HL-60 (cell line): ENCODE data around the gene SPTSSA.

ENCODE experiments used
- DNase-seq, 2 experiments: peaks; one replicate each; pipeline ENCODE4 v3.0.0-alpha.2; 2010 to 2020; ENCODE audit warnings: low read depth in 1 of 2, low spot score in 1 of 2
- H3K27ac ChIP-seq: fragments of 250-450 bp; sonication (Bioruptor Pico); replicated peaks from 2 replicates; pipeline ENCODE4 v1.5.1; 2020; ENCODE audit warnings: mild to moderate bottlenecking, moderate library complexity
- H3K27me3 ChIP-seq: fragments of 250-450 bp; sonication (Bioruptor Pico); 2 replicates; pipeline ENCODE4 v1.5.1; 2021; ENCODE audit warnings: mild to moderate bottlenecking, moderate library complexity; ENCODE audit not compliant: insufficient read depth, poor library complexity, severe bottlenecking
- H3K4me3 ChIP-seq: replicated peaks from 2 replicates; pipeline ENCODE4 v1.5.1; 2011; ENCODE audit warnings: mild to moderate bottlenecking, control low read depth, low read length; ENCODE audit not compliant: insufficient read depth
- CTCF ChIP-seq: IDR thresholded peaks from one replicate; pipeline ENCODE4 v1.5.1; 2011; ENCODE audit warnings: low read length, control low read depth, inconsistent platforms; ENCODE audit not compliant: insufficient read depth
- GABPA ChIP-seq: IDR thresholded peaks from 2 replicates; pipeline ENCODE4 v1.6.1; 2012; ENCODE audit warnings: low read depth
- POLR2AphosphoS5 ChIP-seq: IDR thresholded peaks from 2 replicates; pipeline ENCODE4 v1.6.1; 2012; ENCODE audit warnings: low read depth
- SPI1 ChIP-seq: IDR thresholded peaks from 2 replicates; pipeline ENCODE4 v1.6.1; 2012; ENCODE audit warnings: low read depth, mild to moderate bottlenecking, borderline replicate concordance
- TF ChIP-seq, protein P1 (sequence below): IDR thresholded peaks from 2 replicates; pipeline ENCODE4 v1.6.1; 2012; ENCODE audit warnings: low read depth; ENCODE audit not compliant: insufficient replicate concordance

Gene SPTSSA

GRCh38 chr14:34475163-34475562 is 13.1 kb upstream of the SPTSSA start:
- no peak for TF ChIP-seq CTCF
- no peak for TF ChIP-seq GABPA
- no peak for TF ChIP-seq SPI1
- TF ChIP-seq POLR2AphosphoS5, result no peak
- TF ChIP-seq, protein P1, sequence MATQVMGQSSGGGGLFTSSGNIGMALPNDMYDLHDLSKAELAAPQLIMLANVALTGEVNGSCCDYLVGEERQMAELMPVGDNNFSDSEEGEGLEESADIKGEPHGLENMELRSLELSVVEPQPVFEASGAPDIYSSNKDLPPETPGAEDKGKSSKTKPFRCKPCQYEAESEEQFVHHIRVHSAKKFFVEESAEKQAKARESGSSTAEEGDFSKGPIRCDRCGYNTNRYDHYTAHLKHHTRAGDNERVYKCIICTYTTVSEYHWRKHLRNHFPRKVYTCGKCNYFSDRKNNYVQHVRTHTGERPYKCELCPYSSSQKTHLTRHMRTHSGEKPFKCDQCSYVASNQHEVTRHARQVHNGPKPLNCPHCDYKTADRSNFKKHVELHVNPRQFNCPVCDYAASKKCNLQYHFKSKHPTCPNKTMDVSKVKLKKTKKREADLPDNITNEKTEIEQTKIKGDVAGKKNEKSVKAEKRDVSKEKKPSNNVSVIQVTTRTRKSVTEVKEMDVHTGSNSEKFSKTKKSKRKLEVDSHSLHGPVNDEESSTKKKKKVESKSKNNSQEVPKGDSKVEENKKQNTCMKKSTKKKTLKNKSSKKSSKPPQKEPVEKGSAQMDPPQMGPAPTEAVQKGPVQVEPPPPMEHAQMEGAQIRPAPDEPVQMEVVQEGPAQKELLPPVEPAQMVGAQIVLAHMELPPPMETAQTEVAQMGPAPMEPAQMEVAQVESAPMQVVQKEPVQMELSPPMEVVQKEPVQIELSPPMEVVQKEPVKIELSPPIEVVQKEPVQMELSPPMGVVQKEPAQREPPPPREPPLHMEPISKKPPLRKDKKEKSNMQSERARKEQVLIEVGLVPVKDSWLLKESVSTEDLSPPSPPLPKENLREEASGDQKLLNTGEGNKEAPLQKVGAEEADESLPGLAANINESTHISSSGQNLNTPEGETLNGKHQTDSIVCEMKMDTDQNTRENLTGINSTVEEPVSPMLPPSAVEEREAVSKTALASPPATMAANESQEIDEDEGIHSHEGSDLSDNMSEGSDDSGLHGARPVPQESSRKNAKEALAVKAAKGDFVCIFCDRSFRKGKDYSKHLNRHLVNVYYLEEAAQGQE, result no peak

GRCh38 chr14:34474187-34474679 is 12.2 kb upstream of the SPTSSA start:
- no peak for TF ChIP-seq SPI1
- no peak for TF ChIP-seq POLR2AphosphoS5
- TF ChIP-seq, protein P1, result no peak
- no peak for TF ChIP-seq GABPA
- no peak for TF ChIP-seq CTCF
- no peak for DNase-seq
- H3K27ac ChIP-seq, result no peak overlapping the region
- H3K27me3 ChIP-seq, result no peaks in the 10 kb centered on the region
- no peak overlapping the region for H3K4me3 ChIP-seq

More at GRCh38 chr14:34475163-34475562, 13.1 kb upstream of the SPTSSA start:
- Histone ChIP-seq H3K4me3 (no peak overlapping the region), H3K27ac (no peak overlapping the region), H3K27me3 (no peaks in the 10 kb centered on the region)
- DNase-seq, result no peak

GRCh38 chr14:34472706-34473279 is 10.8 kb upstream of the SPTSSA start:
- Histone ChIP-seq H3K27ac (no peak overlapping the region), H3K4me3 (no peak overlapping the region), H3K27me3 (no peaks in the 10 kb centered on the region)
- no peak for DNase-seq
- TF ChIP-seq GABPA (no peak), POLR2AphosphoS5 (no peak), SPI1 (no peak), CTCF (no peak)
- TF ChIP-seq, protein P1, result no peak
